Astrocyte of the spinal cord (primary cell): ENCODE data around the gene INAVA.

Experiments used
- DNase-seq: peaks from one replicate; pipeline ENCODE4 v3.0.0; 2011; ENCODE audit warnings: low read depth, low spot score
- H3K4me3 ChIP-seq: 2 replicates; pipeline ENCODE4 v1.5.1; 2011; ENCODE audit warnings: low read depth, mild to moderate bottlenecking, low read length, moderate library complexity
- in situ Hi-C: cut with HindIII; loops from 2 replicates; pipeline ENCODE4 v1.10.0; 2017; ENCODE audit warnings: low sequenced_read_pairs
- TF ChIP-seq, protein P1 (sequence below): IDR thresholded peaks from 2 replicates; pipeline ENCODE4 v1.5.1; 2012; ENCODE audit warnings: low read depth, mild to moderate bottlenecking, low read length, inconsistent platforms

INAVA gene

DNA sequence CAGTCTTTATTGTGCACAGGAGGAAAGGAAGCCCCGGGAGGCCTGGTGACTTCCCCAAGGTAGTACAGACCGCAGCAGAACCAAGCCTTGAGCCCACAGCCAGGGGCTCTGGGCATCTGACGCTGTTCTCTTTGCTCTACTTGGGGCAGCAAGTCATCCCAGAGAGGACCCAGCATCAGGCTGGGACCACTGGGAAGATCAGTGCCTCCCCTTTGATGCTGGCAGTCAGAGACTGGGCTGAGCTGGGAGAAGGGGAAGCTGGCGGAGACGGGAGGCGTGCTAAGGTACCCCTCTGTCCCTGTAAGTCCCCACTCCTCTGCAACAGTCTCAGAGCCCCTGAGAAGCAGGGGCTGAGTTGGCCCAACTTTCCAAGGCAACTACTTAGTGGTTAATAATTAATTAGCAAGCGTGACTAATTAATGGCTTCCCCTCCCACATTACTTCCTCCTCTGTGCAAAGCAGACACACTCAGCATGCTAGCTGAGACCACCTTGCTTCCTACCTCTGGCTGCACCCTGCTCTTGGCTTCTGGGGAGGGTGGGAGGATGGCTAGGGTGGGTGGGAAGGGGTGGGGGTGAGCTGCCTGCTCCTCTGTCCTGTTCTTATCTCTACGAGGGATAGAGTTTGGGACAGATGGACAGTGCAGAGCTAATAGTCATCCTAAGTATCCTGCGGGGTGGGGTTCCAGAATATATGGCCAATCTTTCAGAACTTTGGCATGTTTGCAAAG, 1.3 kb downstream of the INAVA start:
- in situ Hi-C loops, result no loop called here
- TF ChIP-seq, protein P1, sequence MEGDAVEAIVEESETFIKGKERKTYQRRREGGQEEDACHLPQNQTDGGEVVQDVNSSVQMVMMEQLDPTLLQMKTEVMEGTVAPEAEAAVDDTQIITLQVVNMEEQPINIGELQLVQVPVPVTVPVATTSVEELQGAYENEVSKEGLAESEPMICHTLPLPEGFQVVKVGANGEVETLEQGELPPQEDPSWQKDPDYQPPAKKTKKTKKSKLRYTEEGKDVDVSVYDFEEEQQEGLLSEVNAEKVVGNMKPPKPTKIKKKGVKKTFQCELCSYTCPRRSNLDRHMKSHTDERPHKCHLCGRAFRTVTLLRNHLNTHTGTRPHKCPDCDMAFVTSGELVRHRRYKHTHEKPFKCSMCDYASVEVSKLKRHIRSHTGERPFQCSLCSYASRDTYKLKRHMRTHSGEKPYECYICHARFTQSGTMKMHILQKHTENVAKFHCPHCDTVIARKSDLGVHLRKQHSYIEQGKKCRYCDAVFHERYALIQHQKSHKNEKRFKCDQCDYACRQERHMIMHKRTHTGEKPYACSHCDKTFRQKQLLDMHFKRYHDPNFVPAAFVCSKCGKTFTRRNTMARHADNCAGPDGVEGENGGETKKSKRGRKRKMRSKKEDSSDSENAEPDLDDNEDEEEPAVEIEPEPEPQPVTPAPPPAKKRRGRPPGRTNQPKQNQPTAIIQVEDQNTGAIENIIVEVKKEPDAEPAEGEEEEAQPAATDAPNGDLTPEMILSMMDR, result no peak
- H3K4me3 ChIP-seq, result no peak overlapping the region
- DNase-seq, result no peak

DNA sequence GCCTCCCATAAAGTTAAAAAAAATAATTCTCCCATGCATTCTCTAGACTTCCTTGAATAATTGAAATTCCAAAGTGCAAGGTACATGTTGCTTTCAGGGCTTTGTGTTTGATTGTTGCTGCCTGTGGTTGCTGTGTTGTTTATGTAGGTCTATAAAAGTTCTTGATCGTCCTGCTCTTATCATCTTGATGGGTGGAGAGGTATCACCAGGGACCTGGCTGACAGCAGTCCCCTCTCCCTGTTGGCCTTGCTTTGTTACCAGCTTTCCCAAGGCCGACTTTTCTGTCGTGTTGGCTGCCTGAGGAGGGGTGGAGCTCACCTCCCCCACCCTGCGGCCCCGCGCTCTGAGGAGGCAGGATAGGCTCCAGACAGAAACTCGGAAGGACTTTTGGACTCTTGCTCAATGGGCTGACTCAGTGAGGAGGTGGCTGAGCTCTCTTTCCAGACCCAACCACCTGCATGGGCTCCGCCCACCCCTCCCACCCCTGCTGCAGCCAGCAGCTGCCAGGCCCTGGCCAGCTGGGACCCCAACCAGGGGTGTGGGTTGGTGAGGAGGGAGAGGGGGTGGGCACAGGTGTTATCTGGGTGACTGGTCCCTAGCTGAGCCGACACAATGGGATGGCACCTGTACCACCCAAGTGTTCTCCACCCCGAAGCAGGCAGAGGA, 2.0 kb downstream of the INAVA start:
- no peak overlapping the region for H3K4me3 ChIP-seq
- TF ChIP-seq, protein P1, result no peak
- in situ Hi-C loops, result no loop called here

DNA sequence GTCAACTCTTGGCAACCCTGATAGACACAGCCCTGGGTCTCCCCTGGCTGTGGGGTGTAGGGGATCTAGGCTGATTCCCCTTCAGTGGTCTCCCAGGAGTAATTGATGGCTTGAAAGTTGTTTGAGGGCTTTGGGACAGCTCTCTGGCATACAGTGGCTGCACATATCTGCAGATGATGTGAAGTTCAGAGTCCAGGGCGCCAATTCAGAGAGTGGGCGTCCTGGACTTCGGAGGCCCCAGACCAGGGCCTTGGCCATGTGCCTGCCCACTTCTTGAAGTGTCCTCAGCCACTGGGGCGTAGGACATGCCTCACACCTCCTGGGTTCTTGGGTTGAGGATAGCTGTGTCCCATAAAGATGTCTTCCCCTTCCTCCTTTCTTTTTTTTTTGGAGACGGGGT, 2.6 kb downstream of the INAVA start:
- DNase-seq, result no peak
- in situ Hi-C loops, result no loop called here
- TF ChIP-seq, protein P1, result no peak
- no peak overlapping the region for H3K4me3 ChIP-seq

More for the DNA sequence above, 2.0 kb downstream of the INAVA start:
- DNase-seq, result peak; percentile 8

DNA sequence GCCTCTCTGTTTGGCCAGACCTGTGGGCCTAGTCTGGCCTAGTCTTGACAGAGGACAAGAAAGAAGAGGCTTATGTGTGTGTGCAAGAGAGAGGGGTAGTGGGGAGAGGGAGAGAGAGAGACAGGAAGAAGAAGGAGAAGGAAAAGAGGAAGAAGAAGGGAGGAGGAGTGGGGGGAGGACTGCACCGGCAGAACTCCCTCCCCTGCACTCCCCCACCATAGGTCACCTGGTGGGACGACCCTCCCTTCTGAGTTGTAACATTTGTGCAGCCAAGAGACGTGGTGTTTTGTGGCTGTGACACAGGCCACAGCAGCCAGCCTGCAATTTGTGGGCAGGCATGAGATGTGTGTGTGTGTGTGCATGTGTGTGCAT, 4.3 kb downstream of the INAVA start:
- in situ Hi-C loops, result no loop called here
- H3K4me3 ChIP-seq, result no peak overlapping the region
- DNase-seq, result no peak
- TF ChIP-seq, protein P1, result no peak

DNA sequence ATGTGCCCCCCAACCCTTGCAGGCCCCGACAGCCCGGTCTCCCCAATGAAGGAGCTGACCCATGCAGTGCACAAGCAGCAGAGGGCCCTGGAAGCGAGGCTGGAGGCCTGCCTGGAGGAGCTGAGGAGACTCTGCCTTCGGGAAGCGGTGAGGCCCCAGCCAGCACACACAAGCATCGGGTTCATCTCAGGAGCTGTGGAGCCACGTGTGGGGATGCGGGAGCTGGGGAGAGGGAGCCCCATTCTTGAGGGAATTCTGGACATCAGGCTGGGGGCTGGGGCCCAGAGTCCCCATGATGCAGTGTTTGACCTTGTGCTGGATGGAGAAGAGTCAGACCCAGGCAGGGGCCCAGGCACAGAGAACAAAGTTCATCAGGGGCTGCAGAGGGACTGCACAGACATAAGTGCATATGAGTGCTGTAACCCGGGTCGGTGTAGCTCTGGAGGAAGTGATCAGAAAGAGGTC, 4.8 kb downstream of the INAVA start:
- no peak for DNase-seq
- in situ Hi-C loops, result no loop called here
- TF ChIP-seq, protein P1, result no peak
- H3K4me3 ChIP-seq, result no peak overlapping the region

DNA sequence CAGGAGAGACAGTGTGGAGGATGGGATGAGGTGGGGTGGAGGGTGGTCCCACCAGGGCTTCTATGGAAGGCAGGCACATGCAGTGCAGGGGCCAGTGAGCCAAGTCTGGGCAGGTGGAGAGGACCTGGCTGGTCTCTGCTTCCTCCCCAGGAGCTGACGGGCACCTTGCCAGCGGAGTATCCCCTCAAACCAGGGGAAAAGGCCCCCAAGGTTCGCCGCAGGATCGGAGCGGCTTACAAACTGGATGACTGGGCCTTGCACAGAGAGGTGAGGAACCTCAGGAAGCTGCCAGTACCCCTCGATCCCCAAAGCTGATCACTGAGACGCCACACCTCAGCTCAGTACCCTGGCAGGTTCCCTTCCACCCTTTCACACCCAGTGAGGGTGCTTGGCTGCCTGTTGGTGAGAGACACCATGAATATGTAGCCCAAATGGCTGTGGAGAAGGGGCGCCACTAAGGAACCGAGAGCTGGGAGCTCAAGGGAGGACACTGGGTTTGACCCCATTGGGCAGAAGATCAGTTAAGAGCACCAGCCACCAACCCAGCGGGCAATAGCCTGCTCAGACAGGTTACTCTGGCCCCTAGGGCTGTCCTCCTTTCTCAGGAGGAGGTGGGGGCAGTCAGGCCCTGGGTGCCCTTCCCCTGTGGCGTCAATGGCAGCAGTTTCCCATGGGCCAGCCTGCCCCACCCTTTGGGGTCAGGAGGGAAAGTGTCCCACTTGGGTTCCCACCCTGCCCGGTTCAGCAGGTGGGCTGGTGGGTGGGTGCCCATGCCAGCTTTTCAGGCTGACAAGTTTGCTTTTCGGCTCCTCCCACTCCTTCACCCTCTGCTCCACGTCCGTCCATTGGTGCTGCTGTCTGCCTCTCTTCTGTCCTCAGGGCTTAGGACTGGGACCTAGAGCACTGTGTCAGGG, 5.5 kb downstream of the INAVA start:
- TF ChIP-seq, protein P1, result no peak
- H3K4me3 ChIP-seq, result no peak overlapping the region
- in situ Hi-C loops, result no loop called here
- DNase-seq, result no peak
